SU-DHL-6 (cell line): ENCODE data around the gene DPPA3.

Source experiments
- H2AFZ ChIP-seq: fragments of 200-600 bp; sonication (generic); 2 replicates; pipeline ENCODE4 v1.6.1; 2014; ENCODE audit warnings: low read depth, mild to moderate bottlenecking, moderate library complexity, mixed read lengths, antibody characterized with exemption, low read length; ENCODE audit not compliant: severe bottlenecking
- H3F3A ChIP-seq: fragments of 200-600 bp; shearing (Covaris generic); 2 replicates; pipeline ENCODE4 v1.6.0; 2016; ENCODE audit warnings: antibody characterized with exemption, mild to moderate bottlenecking; ENCODE audit not compliant: insufficient read depth
- H3K27ac ChIP-seq: fragments of 200-600 bp; sonication (generic); 2 replicates; pipeline ENCODE4 v1.5.1; 2016; ENCODE audit warnings: low read depth, mild to moderate bottlenecking, low read length, moderate library complexity, mixed read lengths
- H3K27me3 ChIP-seq: fragments of 200-600 bp; sonication (generic), shearing (Covaris generic); 2 replicates; pipeline ENCODE4 v1.6.0; 2014; ENCODE audit warnings: mild to moderate bottlenecking, low read length
- H3K36me3 ChIP-seq: fragments of 200-600 bp; sonication (generic); 2 replicates; pipeline ENCODE4 v1.6.1; 2014; ENCODE audit warnings: mild to moderate bottlenecking, low read length, mixed read lengths
- H3K4me2 ChIP-seq: fragments of 300-600, 200-600 bp; shearing (Covaris generic), sonication (generic); 2 replicates; pipeline ENCODE4 v1.6.0; 2014; ENCODE audit warnings: low read length, low read depth, mild to moderate bottlenecking; ENCODE audit not compliant: poor library complexity, severe bottlenecking
- H3K4me3 ChIP-seq: fragments of 200-600 bp; sonication (generic); 2 replicates; pipeline ENCODE4 v1.5.1; 2014; ENCODE audit warnings: antibody characterized with exemption, low read length, mild to moderate bottlenecking, mixed read lengths; ENCODE audit not compliant: insufficient read depth, poor library complexity, severe bottlenecking
- H3K79me2 ChIP-seq: fragments of 200-600 bp; sonication (generic); 2 replicates; pipeline ENCODE4 v1.6.1; 2014; ENCODE audit warnings: mild to moderate bottlenecking, low read length, moderate library complexity; ENCODE audit not compliant: insufficient read depth
- H3K9ac ChIP-seq: fragments of 200-600 bp; sonication (generic); 2 replicates; pipeline ENCODE4 v1.7.0; 2014; ENCODE audit warnings: mild to moderate bottlenecking, low read length
- H3K9me2 ChIP-seq: fragments of 200-600 bp; sonication (generic); replicated peaks from 2 replicates; pipeline ENCODE4 v1.6.1; 2014; ENCODE audit warnings: low read length; ENCODE audit not compliant: insufficient read depth
- H3K9me3 ChIP-seq: fragments of 200-600 bp; sonication (generic); 2 replicates; pipeline ENCODE4 v1.6.1; 2014; ENCODE audit warnings: low read length, mixed read lengths; ENCODE audit not compliant: insufficient read depth
- H4K20me1 ChIP-seq: fragments of 200-600 bp; sonication (generic); 2 replicates; pipeline ENCODE4 v1.6.1; 2014; ENCODE audit warnings: low read depth, mild to moderate bottlenecking, antibody characterized with exemption, low read length, moderate library complexity, mixed read lengths
- EZH2phosphoT487 ChIP-seq: fragments of 200-600 bp; sonication (generic), shearing (Covaris generic); conservative IDR thresholded peaks from 2 replicates; pipeline ENCODE4 v1.6.1; 2018; ENCODE audit warnings: mild to moderate bottlenecking, antibody characterized with exemption, low read length, moderate library complexity, mixed read lengths
- TF ChIP-seq, protein P1 (sequence below): fragments of 200-600 bp; sonication (generic); IDR thresholded peaks from one replicate; pipeline ENCODE4 v1.5.1; 2017; ENCODE audit warnings: antibody characterized with exemption, mild to moderate bottlenecking, low read length, moderate library complexity; ENCODE audit not compliant: insufficient read depth, poor library complexity, severe bottlenecking

The DPPA3 gene

DNA sequence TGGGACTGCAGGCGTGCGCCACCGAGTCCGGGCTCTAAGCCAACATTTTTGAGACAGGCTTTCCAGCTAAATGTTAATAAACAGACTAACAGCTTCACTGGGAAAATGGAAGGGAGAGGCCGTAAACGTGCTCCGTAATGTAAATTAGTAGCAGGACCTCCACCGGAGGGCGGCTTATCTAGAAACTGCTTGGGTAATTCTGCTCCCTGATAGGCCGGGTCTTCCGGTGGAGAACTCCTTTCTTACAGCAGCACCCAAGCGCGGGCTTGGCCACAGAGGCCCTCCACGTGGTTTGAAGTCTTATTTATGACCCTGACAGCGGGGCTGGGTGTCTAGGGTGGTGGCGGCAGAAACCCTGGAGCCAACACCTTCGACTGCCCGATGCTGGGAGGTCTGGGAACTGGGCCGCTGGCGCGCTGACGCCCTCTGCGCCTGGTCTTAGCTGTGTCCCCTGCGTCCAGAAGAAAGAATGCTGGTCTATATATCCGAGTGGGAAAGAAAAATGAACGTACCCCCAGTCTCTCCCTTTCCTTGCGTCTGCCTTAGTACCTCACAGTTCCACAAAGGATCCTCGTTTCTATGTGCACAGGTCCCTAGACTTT is 1.7 kb downstream of the DPPA3 start:
- no peaks in the 10 kb centered on the region for H3K9me3 ChIP-seq
- no peak overlapping the region for H2AFZ ChIP-seq
- no peaks in the 10 kb centered on the region for H3K9me2 ChIP-seq
- H3K4me3 ChIP-seq = no peak overlapping the region
- H3K79me2 ChIP-seq = no peaks in the 10 kb centered on the region
- H3K36me3 ChIP-seq = no peaks in the 10 kb centered on the region
- TF ChIP-seq EZH2phosphoT487 = no peak
- TF ChIP-seq, protein P1, sequence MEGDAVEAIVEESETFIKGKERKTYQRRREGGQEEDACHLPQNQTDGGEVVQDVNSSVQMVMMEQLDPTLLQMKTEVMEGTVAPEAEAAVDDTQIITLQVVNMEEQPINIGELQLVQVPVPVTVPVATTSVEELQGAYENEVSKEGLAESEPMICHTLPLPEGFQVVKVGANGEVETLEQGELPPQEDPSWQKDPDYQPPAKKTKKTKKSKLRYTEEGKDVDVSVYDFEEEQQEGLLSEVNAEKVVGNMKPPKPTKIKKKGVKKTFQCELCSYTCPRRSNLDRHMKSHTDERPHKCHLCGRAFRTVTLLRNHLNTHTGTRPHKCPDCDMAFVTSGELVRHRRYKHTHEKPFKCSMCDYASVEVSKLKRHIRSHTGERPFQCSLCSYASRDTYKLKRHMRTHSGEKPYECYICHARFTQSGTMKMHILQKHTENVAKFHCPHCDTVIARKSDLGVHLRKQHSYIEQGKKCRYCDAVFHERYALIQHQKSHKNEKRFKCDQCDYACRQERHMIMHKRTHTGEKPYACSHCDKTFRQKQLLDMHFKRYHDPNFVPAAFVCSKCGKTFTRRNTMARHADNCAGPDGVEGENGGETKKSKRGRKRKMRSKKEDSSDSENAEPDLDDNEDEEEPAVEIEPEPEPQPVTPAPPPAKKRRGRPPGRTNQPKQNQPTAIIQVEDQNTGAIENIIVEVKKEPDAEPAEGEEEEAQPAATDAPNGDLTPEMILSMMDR = no peak
- H3K27me3 ChIP-seq = no peaks in the 10 kb centered on the region
- no peak overlapping the region for H3K9ac ChIP-seq
- no peaks in the 10 kb centered on the region for H3F3A ChIP-seq
- no peak overlapping the region for H3K4me2 ChIP-seq
- H3K27ac ChIP-seq = no peak overlapping the region
- H4K20me1 ChIP-seq = no peaks in the 10 kb centered on the region

DNA sequence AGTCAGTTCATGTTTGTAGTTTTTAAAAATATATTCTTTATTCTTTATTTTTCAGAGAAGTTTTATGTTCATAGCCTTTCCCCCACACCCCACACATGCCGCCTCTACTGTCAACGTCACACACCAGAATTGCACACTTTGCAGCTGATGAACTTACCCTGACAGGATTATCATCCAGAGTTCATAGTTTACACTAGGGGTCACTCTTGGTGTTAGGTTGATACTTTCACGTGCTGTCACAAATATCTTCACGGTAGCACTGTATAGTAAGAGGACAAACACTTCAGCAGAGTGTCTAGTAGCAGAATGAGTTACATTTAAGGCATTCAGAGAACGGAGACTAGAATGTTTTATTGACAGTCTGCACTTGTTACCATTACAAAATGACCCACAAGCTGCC is 5.1 kb downstream of the DPPA3 start:
- Histone ChIP-seq H3F3A (no peaks in the 10 kb centered on the region), H3K4me2 (no peak overlapping the region), H3K36me3 (no peaks in the 10 kb centered on the region), H2AFZ (no peak overlapping the region), H4K20me1 (no peaks in the 10 kb centered on the region), H3K79me2 (no peaks in the 10 kb centered on the region), H3K9me2 (no peaks in the 10 kb centered on the region), H3K4me3 (no peak overlapping the region), H3K9me3 (no peaks in the 10 kb centered on the region), H3K27ac (no peak overlapping the region), H3K27me3 (no peaks in the 10 kb centered on the region), H3K9ac (no peak overlapping the region)
- no peak for TF ChIP-seq EZH2phosphoT487
- TF ChIP-seq, protein P1 = no peak

GRCh38 chr12:7719946-7720730 is 8.9 kb downstream of the DPPA3 start:
- Histone ChIP-seq H3F3A (no peaks in the 10 kb centered on the region), H3K9ac (no peak overlapping the region), H3K4me3 (no peak overlapping the region), H3K36me3 (no peaks in the 10 kb centered on the region), H3K9me2 (no peaks in the 10 kb centered on the region), H3K27me3 (no peaks in the 10 kb centered on the region), H4K20me1 (no peaks in the 10 kb centered on the region), H3K79me2 (no peaks in the 10 kb centered on the region), H2AFZ (no peak overlapping the region), H3K27ac (no peak overlapping the region), H3K9me3 (no peaks in the 10 kb centered on the region), H3K4me2 (no peak overlapping the region)
- TF ChIP-seq, protein P1 = no peak
- no peak for TF ChIP-seq EZH2phosphoT487
